DOHH2 (cell line): Measurements from ENCODE around the gene ZYX.
"Not testable (repeated sequence)": the region's sequence is repeated elsewhere in the genome, so short reads cannot be mapped to it uniquely, and the experiment has no call there.

Experiments used
- CTCF ChIP-seq: fragments of 200-600 bp; sonication (generic); IDR thresholded peaks from one replicate; pipeline ENCODE4 v1.5.1; 2014; ENCODE audit warnings: antibody characterized with exemption, mild to moderate bottlenecking, low read depth, low read length; ENCODE audit not compliant: poor library complexity, severe bottlenecking
- EZH2phosphoT487 ChIP-seq: fragments of 200-600 bp; sonication (generic); IDR thresholded peaks from 2 replicates; pipeline ENCODE4 v1.6.1; 2017; ENCODE audit warnings: borderline replicate concordance, mild to moderate bottlenecking, antibody characterized with exemption, low read length, moderate library complexity, mixed read lengths

DNA sequence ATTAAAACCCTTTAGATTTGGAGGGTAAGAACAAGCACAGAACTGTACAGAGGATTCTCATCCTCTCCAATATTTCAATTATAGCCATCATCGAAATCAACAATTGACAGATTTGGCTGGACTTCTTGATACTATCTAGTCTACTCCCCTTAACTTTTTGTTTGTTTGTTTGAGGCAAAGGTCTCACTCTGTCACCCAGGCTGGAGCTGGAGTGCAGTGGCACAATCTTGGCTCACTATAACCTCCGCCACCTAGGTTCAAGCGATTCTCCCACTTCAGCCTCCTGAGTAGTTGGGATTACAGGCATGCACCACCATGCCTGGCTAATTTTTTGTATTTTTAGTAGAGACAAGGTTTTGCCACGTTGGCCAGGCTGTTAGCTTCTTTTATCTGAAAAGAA lies 21.1 kb downstream of the ZYX start:
- TF ChIP-seq CTCF, EZH2phosphoT487: not testable (repeated sequence)
